Amniotic epithelial cell (primary cell): ENCODE measurements around the gene DBET.
"Not testable (repeated sequence)": the region's sequence is repeated elsewhere in the genome, so short reads cannot be mapped to it uniquely, and the experiment has no call there.

Source experiments
- DNase-seq: peaks from one replicate; pipeline ENCODE4 v3.0.0-alpha.2; 2010; ENCODE audit warnings: low read depth

The DBET gene

DNA sequence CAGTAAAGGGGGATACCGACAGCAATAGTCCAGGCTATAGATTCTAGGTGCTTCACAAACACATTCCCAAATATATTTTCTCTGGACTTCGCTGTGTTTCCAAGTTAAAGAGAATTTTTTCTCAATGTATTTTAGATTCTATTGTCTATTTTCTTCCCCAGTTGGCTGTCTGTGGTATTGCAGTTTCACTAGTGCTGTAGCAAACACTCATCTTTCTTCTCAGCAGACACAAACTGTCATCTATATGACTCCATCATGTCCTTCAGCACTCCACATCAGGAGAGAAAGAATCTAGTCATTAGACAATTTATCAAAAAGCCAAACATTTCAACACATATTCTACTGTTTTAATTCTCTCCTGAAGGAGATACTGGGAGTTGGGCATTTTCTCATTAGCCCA is at the start of gene DBET:
Gene DBET (plus strand): TSS at position 161 of the 400 bp plus-strand sequence.
- DNase-seq: not testable (repeated sequence)

DNA sequence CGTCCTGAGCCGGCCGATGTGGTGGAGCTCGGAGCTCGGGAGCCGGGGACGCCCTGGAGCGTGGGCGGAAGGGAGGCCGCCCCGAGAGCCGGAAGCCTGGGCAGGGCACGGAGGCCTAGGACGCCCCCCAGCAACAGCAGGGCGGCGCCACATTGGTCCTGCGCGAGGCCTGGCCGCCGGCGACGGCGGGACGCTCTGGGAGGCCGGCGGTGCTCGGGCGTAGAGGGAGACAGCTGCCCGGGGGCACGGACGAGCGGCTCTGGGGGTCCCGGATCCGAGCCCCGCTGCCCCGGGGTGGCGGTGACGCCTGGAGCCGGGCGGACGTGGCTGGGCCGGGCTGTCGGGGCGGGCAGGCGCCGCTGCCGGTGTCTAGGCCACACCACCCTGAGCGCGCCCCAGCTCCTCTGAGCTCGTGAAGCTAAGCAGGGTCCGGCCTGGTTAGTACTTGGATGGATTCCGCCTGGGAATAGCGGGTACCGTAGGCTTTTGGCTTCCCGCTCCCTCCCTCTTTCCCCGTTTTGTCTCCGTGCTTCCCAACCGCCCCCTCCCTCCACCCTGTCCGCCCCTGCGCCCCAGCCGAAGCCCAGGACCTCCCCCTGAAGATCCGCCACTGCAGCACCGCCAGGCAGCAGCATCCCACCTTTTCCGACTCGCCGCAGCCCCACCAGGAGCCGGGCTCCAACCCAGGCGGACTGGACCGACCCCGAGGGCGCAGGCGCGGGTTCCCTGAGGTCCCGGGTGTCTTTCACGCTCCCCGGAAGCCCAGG is 49.3 kb upstream of the DBET start:
- peak; percentile 24 for DNase-seq

- no peak for DNase-seq
Observed at GRCh38 chr4:190015538-190016368, 48.5 kb upstream of the DBET start.

GRCh38 chr4:190016369-190017289 is 47.7 kb upstream of the DBET start:
- no peak for DNase-seq

DNA sequence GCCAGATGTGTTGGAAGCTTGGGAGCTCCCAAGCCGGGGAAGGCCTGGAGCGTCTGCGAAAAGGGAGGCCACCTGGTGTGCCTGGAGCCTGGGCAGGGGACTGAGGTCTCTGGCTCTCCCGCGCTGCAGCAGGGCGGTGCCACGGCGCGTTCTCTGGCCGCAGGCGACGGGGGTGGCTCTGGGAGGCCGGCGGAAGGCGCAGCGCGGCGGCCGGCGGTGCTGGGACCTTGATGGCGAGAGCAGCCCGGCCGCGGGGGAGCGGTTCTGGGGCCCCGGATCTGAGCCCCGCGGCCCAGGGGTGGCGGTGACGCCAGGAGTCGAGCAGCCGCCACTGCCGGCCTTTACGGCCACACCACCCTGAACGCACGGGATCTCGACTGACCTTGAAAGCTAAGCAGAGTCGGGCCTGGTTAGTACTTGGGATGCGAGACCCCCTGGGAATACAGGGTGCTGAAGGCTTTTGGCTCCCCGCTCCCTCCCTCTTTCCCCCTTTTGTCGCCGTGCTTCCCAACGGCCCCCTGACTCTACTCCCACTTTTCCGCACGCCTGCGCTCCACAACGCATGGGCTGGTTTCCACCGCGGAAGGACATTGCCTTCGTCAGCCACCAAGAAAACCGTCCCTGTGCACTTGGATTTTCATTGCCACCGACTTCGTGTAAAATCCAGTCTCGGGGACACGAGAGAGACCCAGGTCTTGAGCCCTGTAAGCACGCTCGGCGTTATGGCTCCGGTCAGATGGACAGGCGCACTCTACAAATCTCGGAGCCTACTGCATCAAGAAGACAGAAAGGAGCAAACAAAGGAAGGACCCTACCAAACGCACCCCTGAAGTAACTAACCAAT is 46.7 kb upstream of the DBET start:
- DNase-seq: no peak

DNA sequence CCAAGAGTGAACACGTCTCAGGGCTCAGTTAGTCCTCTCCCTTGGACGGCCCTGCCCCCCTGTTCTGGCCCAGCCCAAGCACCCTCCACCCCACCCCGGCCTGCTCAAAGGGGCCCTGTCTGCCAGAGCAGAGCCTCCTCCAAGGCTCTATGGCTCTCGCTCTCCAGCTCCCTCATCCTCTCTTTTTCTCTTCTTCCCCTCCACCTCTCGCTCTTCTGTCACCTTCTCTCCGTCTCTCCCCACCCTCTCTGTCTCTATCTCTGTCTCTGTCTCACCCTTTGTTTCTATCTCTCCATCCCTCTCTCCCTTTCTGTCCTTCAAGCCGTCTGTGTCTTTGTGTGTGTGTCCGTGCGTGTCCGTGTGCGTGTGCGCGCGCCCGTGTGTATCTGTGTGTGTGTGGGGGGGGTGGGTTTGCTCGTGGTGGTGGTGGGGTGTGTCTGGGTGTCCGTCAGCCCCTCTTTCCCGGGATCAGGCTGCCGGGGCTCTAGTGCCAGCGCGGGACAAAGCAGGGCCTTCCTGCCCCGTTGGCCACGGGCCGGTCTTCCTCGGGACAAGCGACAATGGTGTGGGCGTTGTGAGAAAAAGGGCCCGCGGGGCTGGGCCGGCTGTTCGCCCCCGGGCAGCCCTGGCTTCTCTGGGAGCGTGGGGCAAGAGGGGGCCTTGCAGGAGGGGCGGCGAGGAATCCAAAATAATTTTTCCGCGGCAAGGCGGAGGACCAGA is 45.9 kb upstream of the DBET start:
- no peak for DNase-seq

GRCh38 chr4:190019023-190019858 is 45.1 kb upstream of the DBET start:
- no peak for DNase-seq

- DNase-seq: not testable (repeated sequence)
Observed at GRCh38 chr4:190019859-190020463, 44.3 kb upstream of the DBET start.

- peak; percentile 21 for DNase-seq
Observed at GRCh38 chr4:190020790-190021717, 43.2 kb upstream of the DBET start.

DNA sequence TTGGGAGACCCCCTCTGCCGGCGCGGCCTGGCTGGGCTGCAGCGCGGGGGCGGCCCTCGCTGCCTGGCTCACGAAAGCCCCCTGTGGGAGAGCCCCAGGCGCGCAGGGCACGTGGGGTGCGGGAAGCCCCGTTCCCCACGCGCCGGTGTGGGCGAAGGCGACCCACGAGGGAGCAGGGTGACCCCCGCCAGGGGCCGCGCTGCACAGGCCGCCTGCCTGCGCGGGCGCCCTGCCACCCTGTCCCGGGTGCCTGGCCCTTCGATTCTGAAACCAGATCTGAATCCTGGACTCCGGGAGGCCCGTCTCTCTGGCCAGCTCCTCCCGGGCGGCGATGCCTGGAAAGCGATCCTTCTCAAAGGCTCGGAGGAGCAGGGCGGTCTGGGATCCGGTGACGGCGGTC is 42.3 kb upstream of the DBET start:
- DNase-seq: not testable (repeated sequence)

DNA sequence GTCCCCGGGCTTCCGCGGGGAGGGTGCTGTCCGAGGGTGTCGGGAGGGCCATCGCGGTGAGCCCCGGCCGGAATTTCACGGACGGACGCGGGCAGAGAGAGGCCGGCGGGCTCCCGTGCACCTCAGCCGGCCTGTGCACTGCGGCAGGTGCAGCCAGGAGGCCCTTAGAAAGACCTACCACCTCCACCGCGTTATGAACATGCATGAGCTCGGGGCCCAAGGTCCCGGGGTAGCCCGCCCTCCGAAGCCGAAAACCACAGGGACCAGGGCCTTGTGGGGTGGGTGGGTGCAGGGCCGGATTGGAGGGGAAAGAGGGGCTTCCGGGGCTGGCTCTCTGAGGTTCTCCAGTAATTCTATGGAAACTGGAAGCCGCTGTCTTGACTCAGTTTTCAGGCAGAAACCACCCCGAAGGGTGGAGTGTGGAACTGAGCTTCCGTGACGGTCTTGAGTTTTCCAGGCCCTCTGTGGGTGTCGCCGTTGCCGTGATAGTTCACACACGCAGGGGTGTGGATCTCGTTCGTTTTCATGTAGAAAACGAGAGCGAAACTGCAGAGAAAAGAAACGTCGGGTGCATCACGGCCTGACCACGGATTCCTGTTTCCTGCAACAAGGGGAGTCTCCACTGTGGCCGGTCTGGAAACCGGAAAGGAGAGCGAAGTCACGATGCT is 41.6 kb upstream of the DBET start:
- DNase-seq: not testable (repeated sequence)

DNA sequence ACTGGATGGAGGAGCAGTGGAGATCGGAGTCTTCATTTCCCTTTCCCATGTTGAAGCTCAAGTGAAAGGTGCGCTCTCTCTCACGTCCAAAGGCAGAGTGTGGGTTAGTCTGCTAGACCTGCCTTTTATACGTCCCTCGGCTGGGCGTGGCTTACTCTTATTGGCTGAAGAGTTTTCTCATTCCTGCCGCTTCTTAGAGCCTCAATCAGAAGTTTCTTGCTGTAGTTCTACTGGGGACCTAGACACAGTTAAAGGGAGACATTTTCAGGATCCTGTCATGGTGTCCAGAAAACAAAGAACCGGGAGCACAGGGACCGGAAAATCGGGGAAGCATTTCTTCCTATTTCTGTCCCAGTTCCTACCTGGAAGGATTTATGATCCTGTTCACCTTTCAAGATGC is 37.1 kb upstream of the DBET start, which contains the start of gene FRG2:
Gene FRG2 (minus strand): TSS at position 101 of the 400 bp plus-strand sequence. CDS start 52 bp downstream, at position 49.
- not testable (repeated sequence) for DNase-seq

- DNase-seq: not testable (repeated sequence)
Observed at GRCh38 chr4:190031264-190031663, 33.0 kb upstream of the DBET start.

DNA sequence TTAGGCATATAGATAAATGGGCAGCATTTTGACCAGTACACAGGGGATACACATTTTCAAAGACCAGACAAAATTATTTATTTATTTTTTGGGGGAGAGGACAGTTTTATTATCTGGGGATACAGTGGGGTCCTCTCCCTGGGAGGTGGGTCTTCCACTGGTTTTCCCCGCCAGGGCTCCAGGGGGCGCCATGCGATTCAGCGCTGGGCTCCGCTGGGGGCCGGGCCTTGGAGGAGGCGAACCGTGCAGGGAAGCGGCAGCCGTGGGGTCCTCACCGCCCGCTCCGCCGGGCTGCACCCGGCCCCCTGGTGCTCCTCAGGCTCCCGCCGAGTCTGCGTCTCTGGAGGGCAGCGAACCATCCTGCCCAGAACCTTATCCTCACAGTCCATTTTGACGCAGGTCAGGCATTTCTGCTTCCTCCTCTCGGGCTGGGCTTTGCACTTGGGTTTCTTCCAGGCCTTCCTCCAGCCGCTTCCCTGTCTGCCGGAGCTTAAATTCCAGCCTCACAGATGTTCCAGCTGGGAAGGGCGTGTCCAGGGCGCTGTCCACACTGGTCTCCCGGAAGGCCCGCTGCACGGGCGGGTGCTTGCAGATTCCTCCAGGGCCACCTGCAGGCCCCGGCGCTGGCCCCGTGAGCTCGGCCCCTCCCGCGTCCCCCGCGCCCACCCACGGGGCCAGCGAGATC is 26.5 kb upstream of the DBET start:
- DNase-seq: not testable (repeated sequence)

- DNase-seq: not testable (repeated sequence)
Observed at GRCh38 chr4:190040873-190041272, 23.4 kb upstream of the DBET start.

- not testable (repeated sequence) for DNase-seq
Observed at GRCh38 chr4:190047627-190048026, 16.7 kb upstream of the DBET start.
